Measurements from ENCODE around the gene DCANP1.

The DCANP1 gene

GRCh38 chr5:135426102-135427082 lies 20.8 kb downstream of the DCANP1 start:
- no peak for DNase-seq (ENCODE audit: low read depth in 2 of 2, low spot score in 1 of 2)

- DNase-seq (ENCODE audit: low read depth in 2 of 2, low spot score in 1 of 2) = no peak
These were observed 21.5 kb downstream of the DCANP1 start for GRCh38 chr5:135425641-135426040.

GRCh38 chr5:135423846-135424168 lies 23.3 kb downstream of the DCANP1 start:
- DNase-seq (ENCODE audit: low read depth in 2 of 2, low spot score in 1 of 2) = no peak

- DNase-seq (ENCODE audit: low read depth in 2 of 2, low spot score in 1 of 2) = no peak
These were observed 23.9 kb downstream of the DCANP1 start for GRCh38 chr5:135423146-135423845.

GRCh38 chr5:135422419-135422818 lies 24.7 kb downstream of the DCANP1 start:
- no peak for DNase-seq (ENCODE audit: low read depth in 2 of 2, low spot score in 1 of 2)

GRCh38 chr5:135417083-135417482 lies 30.1 kb downstream of the DCANP1 start:
- DNase-seq (ENCODE audit: low read depth in 2 of 2, low spot score in 1 of 2) = no peak

GRCh38 chr5:135405082-135405481 lies 42.1 kb downstream of the DCANP1 start:
- no peak for DNase-seq (ENCODE audit: low read depth in 2 of 2, low spot score in 1 of 2)

GRCh38 chr5:135402031-135402430 lies 45.1 kb downstream of the DCANP1 start:
- no peak for DNase-seq (ENCODE audit: low read depth in 2 of 2, low spot score in 1 of 2)

- DNase-seq (ENCODE audit: low read depth in 2 of 2, low spot score in 1 of 2) = no peak
These were observed 46.3 kb downstream of the DCANP1 start for GRCh38 chr5:135400866-135401265.

- no peak for DNase-seq (ENCODE audit: low read depth in 2 of 2, low spot score in 1 of 2)
These were observed 47.2 kb downstream of the DCANP1 start for GRCh38 chr5:135399794-135400542.

GRCh38 chr5:135398855-135399793 lies 48.0 kb downstream of the DCANP1 start, which contains the start of gene MACROH2A1:
MACROH2A1 (minus strand) TSS chr5:135399231; CDS start chr5:135389093, 10,138 bp downstream.
- DNase-seq (ENCODE audit: low read depth in 2 of 2, low spot score in 1 of 2) = peak; percentile 58 to 64

- DNase-seq (ENCODE audit: low read depth in 2 of 2, low spot score in 1 of 2) = no peak
These were observed 48.8 kb downstream of the DCANP1 start for GRCh38 chr5:135398160-135398854.

- no peak for DNase-seq (ENCODE audit: low read depth in 2 of 2, low spot score in 1 of 2)
These were observed 50.1 kb downstream of the DCANP1 start for GRCh38 chr5:135397084-135397483.

- no peak for DNase-seq (ENCODE audit: low read depth in 2 of 2, low spot score in 1 of 2)
These were observed 50.6 kb downstream of the DCANP1 start for GRCh38 chr5:135396459-135397055.

GRCh38 chr5:135395866-135396265 lies 51.3 kb downstream of the DCANP1 start:
- no peak for DNase-seq (ENCODE audit: low read depth in 2 of 2, low spot score in 1 of 2)

GRCh38 chr5:135395451-135395850 lies 51.7 kb downstream of the DCANP1 start:
- DNase-seq (ENCODE audit: low read depth in 2 of 2, low spot score in 1 of 2) = no peak

All from stimulated activated CD8-positive, alpha-beta memory T cell treated with anti-CD3 and anti-CD28 coated beads, Interleukin-4, amount 100 ng/mL, for 1 hour (primary cell).